ENCODE data around the gene CDH20. TPM values are rescaled to one million over a fixed set of nuclear protein-coding genes. Genes with fewer than 3 reads are reported as not detected.

Gene CDH20
- polyA plus RNA-seq, 4 donors = 0.10 to 0.12 TPM; not detected in 2

DNA sequence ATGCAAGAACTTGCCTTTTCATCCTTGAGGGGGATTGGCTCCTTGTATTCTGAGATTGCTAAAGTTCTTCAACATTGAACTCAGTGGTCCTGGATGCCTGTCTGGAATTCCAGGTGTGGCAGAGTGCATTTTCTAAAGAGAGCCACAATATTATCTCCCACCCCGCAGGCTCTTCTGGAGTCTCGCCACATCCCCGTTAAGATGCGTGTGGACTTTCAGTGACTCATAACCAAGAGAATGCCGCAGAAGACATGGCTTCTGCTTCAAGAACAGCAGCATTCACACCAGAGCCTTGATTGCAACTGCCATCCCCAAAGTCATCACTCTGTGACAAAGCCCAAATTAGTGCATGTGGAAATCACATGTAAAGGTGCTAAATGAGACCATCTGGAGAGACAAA, 142.7 kb downstream of the CDH20 start:
- FAIRE-seq (no peak), DNase-seq (no peak)
- Histone ChIP-seq H3K4me3 (ENCODE audit: low read depth in 1 of 3, low read length in 3 of 3) (no peak overlapping the region), H3K4me1 (ENCODE audit: control insufficient read depth in 3 of 3, insufficient read depth in 2 of 3, low read depth in 1 of 3, low read length in 2 of 3) (peaks cover 0 to 2% (median 0%) of the 10 kb centered on the region in 3 donors), H3K27me3 (ENCODE audit: control insufficient read depth in 3 of 3, insufficient read depth in 3 of 3, low read length in 3 of 3) (no peaks in the 10 kb centered on the region), H3K27ac (ENCODE audit: low read depth in 1 of 3, low read length in 2 of 3) (no peak overlapping the region), H3K9me3 (ENCODE audit: control insufficient read depth in 2 of 2, insufficient read depth in 1 of 2, low read depth in 1 of 2, low read length in 1 of 2) (no peaks in the 10 kb centered on the region), H3K36me3 (ENCODE audit: control insufficient read depth in 3 of 3, insufficient read depth in 2 of 3, low read depth in 1 of 3, low read length in 3 of 3) (no peaks in the 10 kb centered on the region)
- WGBS, 3 donors = 79 to 90% (median 89%) methylated on average over 5 of the region's 5 CpGs

DNA sequence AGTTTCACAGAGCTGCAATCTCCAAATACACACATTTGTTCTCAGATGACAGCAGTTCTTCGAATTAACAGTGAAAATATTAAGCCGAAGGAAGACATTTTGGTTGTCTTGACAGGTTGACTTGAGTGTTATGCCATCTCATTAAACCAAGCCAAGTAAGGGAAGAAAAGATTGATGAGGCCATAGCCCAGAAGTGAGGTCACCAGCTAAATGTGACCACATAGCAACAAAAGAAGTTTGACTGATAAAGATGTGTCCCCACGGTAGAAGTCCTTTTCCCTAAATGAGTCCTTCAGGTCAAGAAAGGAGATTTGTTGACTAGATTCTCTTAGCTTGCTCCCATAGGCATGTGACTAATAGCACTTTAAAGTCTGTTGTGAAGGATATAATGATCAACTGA, 156.1 kb downstream of the CDH20 start:
- peaks cover 0 to 3% (median 2%) of the 10 kb centered on the region in 3 donors for H3K27me3 ChIP-seq (ENCODE audit: control insufficient read depth in 3 of 3, insufficient read depth in 3 of 3, low read length in 3 of 3)
- H3K4me3 ChIP-seq (ENCODE audit: low read depth in 1 of 3, low read length in 3 of 3) = no peak overlapping the region
- DNase-seq (no peak), FAIRE-seq (no peak)
- WGBS, 3 donors = 66 to 68% (median 68%) methylated on average over 3 of the region's 3 CpGs
- no peaks in the 10 kb centered on the region for H3K4me1 ChIP-seq (ENCODE audit: control insufficient read depth in 3 of 3, insufficient read depth in 2 of 3, low read depth in 1 of 3, low read length in 2 of 3)
- no peaks in the 10 kb centered on the region for H3K36me3 ChIP-seq (ENCODE audit: control insufficient read depth in 3 of 3, insufficient read depth in 2 of 3, low read depth in 1 of 3, low read length in 3 of 3)
- H3K27ac ChIP-seq (ENCODE audit: low read depth in 1 of 3, low read length in 2 of 3) = no peak overlapping the region
- no peaks in the 10 kb centered on the region for H3K9me3 ChIP-seq (ENCODE audit: control insufficient read depth in 2 of 2, insufficient read depth in 1 of 2, low read depth in 1 of 2, low read length in 1 of 2)

GRCh38 chr18:61496374-61496773, 163.1 kb downstream of the CDH20 start:
- no peaks in the 10 kb centered on the region for H3K9me3 ChIP-seq (ENCODE audit: control insufficient read depth in 2 of 2, insufficient read depth in 1 of 2, low read depth in 1 of 2, low read length in 1 of 2)
- peaks cover 0 to 9% (median 2%) of the 10 kb centered on the region in 3 donors for H3K27me3 ChIP-seq (ENCODE audit: control insufficient read depth in 3 of 3, insufficient read depth in 3 of 3, low read length in 3 of 3)
- no peak for FAIRE-seq
- no peak overlapping the region for H3K27ac ChIP-seq (ENCODE audit: low read depth in 1 of 3, low read length in 2 of 3)
- no peak overlapping the region for H3K4me3 ChIP-seq (ENCODE audit: low read depth in 1 of 3, low read length in 3 of 3)
- no peaks in the 10 kb centered on the region for H3K4me1 ChIP-seq (ENCODE audit: control insufficient read depth in 3 of 3, insufficient read depth in 2 of 3, low read depth in 1 of 3, low read length in 2 of 3)
- no peak for DNase-seq
- WGBS, 3 donors = 70 to 76% (median 72%) methylated on average over 18 of the region's 18 CpGs
- no peaks in the 10 kb centered on the region for H3K36me3 ChIP-seq (ENCODE audit: control insufficient read depth in 3 of 3, insufficient read depth in 2 of 3, low read depth in 1 of 3, low read length in 3 of 3)

- H3K4me3 ChIP-seq (ENCODE audit: low read depth in 1 of 3, low read length in 3 of 3) = no peak overlapping the region
- 42 to 76% (median 47%) methylated on average over 3 of the region's 3 CpGs for WGBS, 3 donors
- peaks cover 0 to 7% (median 0%) of the 10 kb centered on the region in 3 donors for H3K27me3 ChIP-seq (ENCODE audit: control insufficient read depth in 3 of 3, insufficient read depth in 3 of 3, low read length in 3 of 3)
- H3K4me1 ChIP-seq (ENCODE audit: control insufficient read depth in 3 of 3, insufficient read depth in 2 of 3, low read depth in 1 of 3, low read length in 2 of 3) = no peaks in the 10 kb centered on the region
- no peaks in the 10 kb centered on the region for H3K36me3 ChIP-seq (ENCODE audit: control insufficient read depth in 3 of 3, insufficient read depth in 2 of 3, low read depth in 1 of 3, low read length in 3 of 3)
- DNase-seq (no peak), FAIRE-seq (no peak)
- no peaks in the 10 kb centered on the region for H3K9me3 ChIP-seq (ENCODE audit: control insufficient read depth in 2 of 2, insufficient read depth in 1 of 2, low read depth in 1 of 2, low read length in 1 of 2)
- H3K27ac ChIP-seq (ENCODE audit: low read depth in 1 of 3, low read length in 2 of 3) = no peak overlapping the region
Observed at GRCh38 chr18:61497422-61497821, 164.2 kb downstream of the CDH20 start.

DNA sequence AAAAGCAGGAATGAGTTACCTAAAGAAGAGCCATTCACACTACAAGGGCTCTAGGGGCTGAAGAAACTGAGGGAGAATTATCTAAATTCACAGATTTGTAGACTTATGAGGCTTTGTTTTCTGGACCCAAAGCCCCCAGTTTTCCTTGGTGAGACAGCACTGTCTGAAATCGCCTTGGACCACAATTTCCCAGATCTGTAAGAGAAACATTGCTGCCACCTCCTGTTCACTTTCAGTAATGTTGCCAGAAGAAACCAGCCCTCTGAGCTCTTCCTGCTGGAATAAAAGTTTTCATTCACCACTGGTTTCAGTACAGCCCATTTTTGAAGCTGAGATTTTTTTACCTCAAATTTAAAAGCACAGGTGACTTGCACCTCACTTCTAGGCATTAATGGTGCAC, 169.2 kb downstream of the CDH20 start:
- no peaks in the 10 kb centered on the region for H3K4me1 ChIP-seq (ENCODE audit: control insufficient read depth in 3 of 3, insufficient read depth in 2 of 3, low read depth in 1 of 3, low read length in 2 of 3)
- DNase-seq (peak; percentile 44 to 50), FAIRE-seq (no peak)
- no peaks in the 10 kb centered on the region for H3K9me3 ChIP-seq (ENCODE audit: control insufficient read depth in 2 of 2, insufficient read depth in 1 of 2, low read depth in 1 of 2, low read length in 1 of 2)
- WGBS, 3 donors = 0 to 10% (median 0%) methylated on average over 1 of the region's 1 CpG
- H3K4me3 ChIP-seq (ENCODE audit: low read depth in 1 of 3, low read length in 3 of 3) = no peak overlapping the region
- peaks cover 0 to 4% (median 0%) of the 10 kb centered on the region in 3 donors for H3K27me3 ChIP-seq (ENCODE audit: control insufficient read depth in 3 of 3, insufficient read depth in 3 of 3, low read length in 3 of 3)
- H3K36me3 ChIP-seq (ENCODE audit: control insufficient read depth in 3 of 3, insufficient read depth in 2 of 3, low read depth in 1 of 3, low read length in 3 of 3) = no peaks in the 10 kb centered on the region
- no peak overlapping the region for H3K27ac ChIP-seq (ENCODE audit: low read depth in 1 of 3, low read length in 2 of 3)

DNA sequence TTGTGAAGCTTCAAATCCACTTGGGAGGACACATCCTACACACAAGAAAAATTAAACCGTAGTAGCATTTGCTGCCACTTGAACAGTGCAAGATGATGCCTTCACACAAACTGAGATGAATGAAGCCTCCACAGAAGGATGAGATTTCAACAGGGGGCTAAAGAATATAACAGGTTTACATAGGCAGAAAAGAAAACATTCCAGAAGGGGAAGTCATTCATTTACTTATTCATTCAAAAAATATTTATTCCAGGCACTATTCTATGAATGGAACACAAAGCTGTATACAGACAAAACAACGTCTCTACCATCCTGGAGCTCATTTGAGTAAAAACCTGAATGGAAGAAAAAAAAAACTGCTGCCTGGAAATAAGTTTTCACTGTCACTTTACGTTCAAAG, 170.5 kb downstream of the CDH20 start:
- no peak for DNase-seq
- FAIRE-seq = no peak
- 45 to 52% (median 48%) methylated on average over 3 of the region's 3 CpGs for WGBS, 3 donors
- H3K36me3 ChIP-seq (ENCODE audit: control insufficient read depth in 3 of 3, insufficient read depth in 2 of 3, low read depth in 1 of 3, low read length in 3 of 3) = no peaks in the 10 kb centered on the region
- H3K4me3 ChIP-seq (ENCODE audit: low read depth in 1 of 3, low read length in 3 of 3) = no peak overlapping the region
- H3K9me3 ChIP-seq (ENCODE audit: control insufficient read depth in 2 of 2, insufficient read depth in 1 of 2, low read depth in 1 of 2, low read length in 1 of 2) = no peaks in the 10 kb centered on the region
- H3K27me3 ChIP-seq (ENCODE audit: control insufficient read depth in 3 of 3, insufficient read depth in 3 of 3, low read length in 3 of 3) = peaks cover 0 to 4% (median 0%) of the 10 kb centered on the region in 3 donors
- H3K27ac ChIP-seq (ENCODE audit: low read depth in 1 of 3, low read length in 2 of 3) = no peak overlapping the region
- H3K4me1 ChIP-seq (ENCODE audit: control insufficient read depth in 3 of 3, insufficient read depth in 2 of 3, low read depth in 1 of 3, low read length in 2 of 3) = no peaks in the 10 kb centered on the region

- DNase-seq (no peak), FAIRE-seq (no peak)
- no peak overlapping the region for H3K4me3 ChIP-seq (ENCODE audit: low read depth in 1 of 3, low read length in 3 of 3)
- H3K4me1 ChIP-seq (ENCODE audit: control insufficient read depth in 3 of 3, insufficient read depth in 2 of 3, low read depth in 1 of 3, low read length in 2 of 3) = no peaks in the 10 kb centered on the region
- H3K9me3 ChIP-seq (ENCODE audit: control insufficient read depth in 2 of 2, insufficient read depth in 1 of 2, low read depth in 1 of 2, low read length in 1 of 2) = no peaks in the 10 kb centered on the region
- H3K27ac ChIP-seq (ENCODE audit: low read depth in 1 of 3, low read length in 2 of 3) = no peak overlapping the region
- H3K27me3 ChIP-seq (ENCODE audit: control insufficient read depth in 3 of 3, insufficient read depth in 3 of 3, low read length in 3 of 3) = peaks cover 0 to 2% (median 0%) of the 10 kb centered on the region in 3 donors
- H3K36me3 ChIP-seq (ENCODE audit: control insufficient read depth in 3 of 3, insufficient read depth in 2 of 3, low read depth in 1 of 3, low read length in 3 of 3) = no peaks in the 10 kb centered on the region
- WGBS, 3 donors = 73 to 78% (median 76%) methylated on average over 6 of the region's 6 CpGs
Observed at GRCh38 chr18:61528961-61529360, 195.7 kb downstream of the CDH20 start.

GRCh38 chr18:61530681-61531080, 197.5 kb downstream of the CDH20 start:
- 64 to 74% (median 70%) methylated on average over 4 of the region's 4 CpGs for WGBS, 3 donors
- no peak overlapping the region for H3K4me3 ChIP-seq (ENCODE audit: low read depth in 1 of 3, low read length in 3 of 3)
- H3K27me3 ChIP-seq (ENCODE audit: control insufficient read depth in 3 of 3, insufficient read depth in 3 of 3, low read length in 3 of 3) = peaks cover 0 to 2% (median 0%) of the 10 kb centered on the region in 3 donors
- DNase-seq (no peak), FAIRE-seq (no peak)
- no peak overlapping the region for H3K27ac ChIP-seq (ENCODE audit: low read depth in 1 of 3, low read length in 2 of 3)
- no peaks in the 10 kb centered on the region for H3K36me3 ChIP-seq (ENCODE audit: control insufficient read depth in 3 of 3, insufficient read depth in 2 of 3, low read depth in 1 of 3, low read length in 3 of 3)
- H3K4me1 ChIP-seq (ENCODE audit: control insufficient read depth in 3 of 3, insufficient read depth in 2 of 3, low read depth in 1 of 3, low read length in 2 of 3) = no peaks in the 10 kb centered on the region
- no peaks in the 10 kb centered on the region for H3K9me3 ChIP-seq (ENCODE audit: control insufficient read depth in 2 of 2, insufficient read depth in 1 of 2, low read depth in 1 of 2, low read length in 1 of 2)

GRCh38 chr18:61531182-61531581, 198.0 kb downstream of the CDH20 start:
- no peak overlapping the region for H3K4me3 ChIP-seq (ENCODE audit: low read depth in 1 of 3, low read length in 3 of 3)
- DNase-seq (no peak), FAIRE-seq (no peak)
- H3K27ac ChIP-seq (ENCODE audit: low read depth in 1 of 3, low read length in 2 of 3) = no peak overlapping the region
- H3K9me3 ChIP-seq (ENCODE audit: control insufficient read depth in 2 of 2, insufficient read depth in 1 of 2, low read depth in 1 of 2, low read length in 1 of 2) = no peaks in the 10 kb centered on the region
- no peaks in the 10 kb centered on the region for H3K36me3 ChIP-seq (ENCODE audit: control insufficient read depth in 3 of 3, insufficient read depth in 2 of 3, low read depth in 1 of 3, low read length in 3 of 3)
- peaks cover 0 to 2% (median 0%) of the 10 kb centered on the region in 3 donors for H3K27me3 ChIP-seq (ENCODE audit: control insufficient read depth in 3 of 3, insufficient read depth in 3 of 3, low read length in 3 of 3)
- H3K4me1 ChIP-seq (ENCODE audit: control insufficient read depth in 3 of 3, insufficient read depth in 2 of 3, low read depth in 1 of 3, low read length in 2 of 3) = no peaks in the 10 kb centered on the region
- 64 to 69% (median 68%) methylated on average over 6 of the region's 6 CpGs for WGBS, 3 donors

Measured in small intestine (tissue), 7 donors.